ENCODE measurements around the gene PELI2.

PELI2 gene

GRCh38 chr14:56243110-56243509, 124.9 kb downstream of the PELI2 start:
- TF ChIP-seq CTCF (IDR thresholded peaks at IDR 0.05) = no peak
- no peaks in the 10 kb centered on the region for H3K79me2 ChIP-seq
- H3K4me1 ChIP-seq = no peaks in the 10 kb centered on the region
- no peak overlapping the region for H3K27ac ChIP-seq
- H2AFZ ChIP-seq = no peak overlapping the region
- no peak overlapping the region for H3K4me3 ChIP-seq (ENCODE audit: low read depth, low read length)
- H3K36me3 ChIP-seq (ENCODE audit: control insufficient read depth, insufficient read depth, low read length) = no peaks in the 10 kb centered on the region
- H3K27me3 ChIP-seq (ENCODE audit: control insufficient read depth, insufficient read depth, low read length) = no peaks in the 10 kb centered on the region
- H3K9ac ChIP-seq = no peak overlapping the region
- H3K4me2 ChIP-seq (ENCODE audit: low read length) = no peak overlapping the region
- no peaks in the 10 kb centered on the region for H3K9me3 ChIP-seq (ENCODE audit: control insufficient read depth, low read length)

- H3K4me2 ChIP-seq (ENCODE audit: low read length) = no peak overlapping the region
- H3K27ac ChIP-seq = no peak overlapping the region
- H2AFZ ChIP-seq = no peak overlapping the region
- H3K4me1 ChIP-seq = no peaks in the 10 kb centered on the region
- H3K9me3 ChIP-seq (ENCODE audit: control insufficient read depth, low read length) = no peaks in the 10 kb centered on the region
- no peak for TF ChIP-seq CTCF (IDR thresholded peaks at IDR 0.05)
- H3K36me3 ChIP-seq (ENCODE audit: control insufficient read depth, insufficient read depth, low read length) = no peaks in the 10 kb centered on the region
- no peaks in the 10 kb centered on the region for H3K79me2 ChIP-seq
- H3K4me3 ChIP-seq (ENCODE audit: low read depth, low read length) = no peak overlapping the region
- H3K9ac ChIP-seq = no peak overlapping the region
- no peaks in the 10 kb centered on the region for H3K27me3 ChIP-seq (ENCODE audit: control insufficient read depth, insufficient read depth, low read length)
Measured at GRCh38 chr14:56244138-56244789, 126.1 kb downstream of the PELI2 start.

- H3K79me2 ChIP-seq = no peaks in the 10 kb centered on the region
- no peaks in the 10 kb centered on the region for H3K36me3 ChIP-seq (ENCODE audit: control insufficient read depth, insufficient read depth, low read length)
- H3K4me1 ChIP-seq = no peaks in the 10 kb centered on the region
- no peaks in the 10 kb centered on the region for H3K9me3 ChIP-seq (ENCODE audit: control insufficient read depth, low read length)
- H3K27me3 ChIP-seq (ENCODE audit: control insufficient read depth, insufficient read depth, low read length) = no peaks in the 10 kb centered on the region
- no peak overlapping the region for H3K4me3 ChIP-seq (ENCODE audit: low read depth, low read length)
- peak; percentile 52 for TF ChIP-seq CTCF (IDR thresholded peaks at IDR 0.05)
- no peak overlapping the region for H3K9ac ChIP-seq
- H3K27ac ChIP-seq = no peak overlapping the region
- H2AFZ ChIP-seq = no peak overlapping the region
- H3K4me2 ChIP-seq (ENCODE audit: low read length) = no peak overlapping the region
Measured at GRCh38 chr14:56247495-56248200, 129.4 kb downstream of the PELI2 start.

GRCh38 chr14:56248442-56248841, 130.2 kb downstream of the PELI2 start:
- H3K27me3 ChIP-seq (ENCODE audit: control insufficient read depth, insufficient read depth, low read length) = no peaks in the 10 kb centered on the region
- no peaks in the 10 kb centered on the region for H3K79me2 ChIP-seq
- no peak overlapping the region for H3K9ac ChIP-seq
- no peak overlapping the region for H3K27ac ChIP-seq
- H3K4me3 ChIP-seq (ENCODE audit: low read depth, low read length) = no peak overlapping the region
- H3K4me2 ChIP-seq (ENCODE audit: low read length) = no peak overlapping the region
- no peaks in the 10 kb centered on the region for H3K36me3 ChIP-seq (ENCODE audit: control insufficient read depth, insufficient read depth, low read length)
- TF ChIP-seq CTCF (IDR thresholded peaks at IDR 0.05) = no peak
- H3K9me3 ChIP-seq (ENCODE audit: control insufficient read depth, low read length) = no peaks in the 10 kb centered on the region
- H2AFZ ChIP-seq = no peak overlapping the region
- no peaks in the 10 kb centered on the region for H3K4me1 ChIP-seq

GRCh38 chr14:56261046-56261445, 142.8 kb downstream of the PELI2 start:
- no peak overlapping the region for H3K9ac ChIP-seq
- no peak overlapping the region for H3K27ac ChIP-seq
- TF ChIP-seq CTCF (IDR thresholded peaks at IDR 0.05) = no peak
- no peak overlapping the region for H2AFZ ChIP-seq
- no peaks in the 10 kb centered on the region for H3K27me3 ChIP-seq (ENCODE audit: control insufficient read depth, insufficient read depth, low read length)
- no peaks in the 10 kb centered on the region for H3K79me2 ChIP-seq
- H3K4me3 ChIP-seq (ENCODE audit: low read depth, low read length) = no peak overlapping the region
- H3K4me1 ChIP-seq = no peaks in the 10 kb centered on the region
- H3K36me3 ChIP-seq (ENCODE audit: control insufficient read depth, insufficient read depth, low read length) = no peaks in the 10 kb centered on the region
- no peak overlapping the region for H3K4me2 ChIP-seq (ENCODE audit: low read length)
- H3K9me3 ChIP-seq (ENCODE audit: control insufficient read depth, low read length) = no peaks in the 10 kb centered on the region
